Osteocyte (in vitro differentiated cells): ENCODE data around the gene GAN. TPM values are rescaled to one million over a fixed set of nuclear protein-coding genes. Genes with fewer than 3 reads are reported as not detected.

Experiments used
- DNase-seq: peaks from one replicate; pipeline ENCODE4 v3.0.0; 2021; ENCODE audit warnings: mixed read lengths; ENCODE audit not compliant: unreplicated experiment; ENCODE audit errors: extremely low spot score
- H3K27ac Mint-ChIP-seq: one replicate; pipeline ENCODE4 v1.8.0; 2021; ENCODE audit warnings: mild to moderate bottlenecking, mixed read lengths; ENCODE audit not compliant: unreplicated experiment
- H3K27me3 Mint-ChIP-seq: one replicate; pipeline ENCODE4 v1.8.0; 2021; ENCODE audit warnings: mixed read lengths; ENCODE audit not compliant: unreplicated experiment
- H3K36me3 Mint-ChIP-seq: one replicate; pipeline ENCODE4 v1.8.0; 2021; ENCODE audit warnings: mixed read lengths; ENCODE audit not compliant: unreplicated experiment
- H3K4me1 Mint-ChIP-seq: one replicate; pipeline ENCODE4 v1.8.0; 2021; ENCODE audit warnings: mixed read lengths; ENCODE audit not compliant: unreplicated experiment
- H3K4me3 Mint-ChIP-seq: one replicate; pipeline ENCODE4 v1.8.0; 2021; ENCODE audit warnings: mild to moderate bottlenecking, moderate library complexity, mixed read lengths; ENCODE audit not compliant: unreplicated experiment
- H3K9me3 Mint-ChIP-seq: one replicate; pipeline ENCODE4 v1.8.0; 2021; ENCODE audit warnings: mixed read lengths; ENCODE audit not compliant: unreplicated experiment
- CTCF ChIP-seq: fragments of 200-600 bp; sonication (generic); IDR thresholded peaks from 2 replicates; pipeline ENCODE4 v1.5.0; 2021; ENCODE audit warnings: antibody characterized with exemption, mild to moderate bottlenecking, moderate library complexity
- total RNA-seq: library from RNA; stranded (reverse); gene quantifications from 2 replicates; pipeline ENCODE4 v1.2.1, GENCODE V29; 2021

The GAN gene
- total RNA-seq, 1 donor from 2014 or later = 9.2 TPM

GRCh38 chr16:81307770-81308169 is 7.0 kb upstream of the GAN start:
- Mint-ChIP-seq H3K27me3 (no peaks in the 10 kb centered on the region), H3K4me3 (no peak overlapping the region), H3K27ac (no peak overlapping the region), H3K36me3 (peaks cover 7% of the 10 kb centered on the region), H3K4me1 (peaks cover 2% of the 10 kb centered on the region), H3K9me3 (no peaks in the 10 kb centered on the region)
- no peak for DNase-seq
- TF ChIP-seq CTCF = no peak

GRCh38 chr16:81310045-81310644 is 4.6 kb upstream of the GAN start:
- H3K27me3 Mint-ChIP-seq = no peaks in the 10 kb centered on the region
- H3K4me3 Mint-ChIP-seq = no peak overlapping the region

GRCh38 chr16:81311762-81312161 is 3.0 kb upstream of the GAN start:
- no peak for TF ChIP-seq CTCF

More at GRCh38 chr16:81310045-81310644, 4.6 kb upstream of the GAN start:
- peaks cover 20% of the 10 kb centered on the region for H3K4me1 Mint-ChIP-seq
- H3K36me3 Mint-ChIP-seq = peaks cover 5% of the 10 kb centered on the region
- no peak for DNase-seq
- no peak overlapping the region for H3K27ac Mint-ChIP-seq
- no peaks in the 10 kb centered on the region for H3K9me3 Mint-ChIP-seq
- TF ChIP-seq CTCF = no peak

GRCh38 chr16:81313701-81314602 is 810 bp upstream of the GAN start:
- Mint-ChIP-seq H3K36me3 (no peaks in the 10 kb centered on the region), H3K4me3 (peak overlapping the region; percentile 94), H3K27me3 (no peaks in the 10 kb centered on the region), H3K9me3 (no peaks in the 10 kb centered on the region), H3K27ac (peak overlapping the region; percentile 80), H3K4me1 (peaks cover 44% of the 10 kb centered on the region)
- no peak for DNase-seq
- TF ChIP-seq CTCF = no peak

More at GRCh38 chr16:81311762-81312161, 3.0 kb upstream of the GAN start:
- Mint-ChIP-seq H3K4me3 (no peak overlapping the region), H3K4me1 (peaks cover 29% of the 10 kb centered on the region), H3K27me3 (no peaks in the 10 kb centered on the region), H3K27ac (no peak overlapping the region), H3K36me3 (peaks cover 3% of the 10 kb centered on the region), H3K9me3 (no peaks in the 10 kb centered on the region)
- DNase-seq = no peak
